ENCODE data around the gene KRT3.

- TF ChIP-seq CTCF (tag by site-specific recombination; IDR thresholded peaks at IDR 0.05) (no peak), PRDM1 (tag by site-specific recombination; IDR thresholded peaks at IDR 0.05) (no peak), REST (tag by site-specific recombination; IDR thresholded peaks at IDR 0.05) (no peak), ZBTB26 (tag by site-specific recombination; optimal IDR thresholded peaks at IDR 0.05) (no peak), ZNF624 (tag by site-specific recombination; IDR thresholded peaks at IDR 0.05) (no peak), ZNF488 (tag by site-specific recombination; IDR thresholded peaks at IDR 0.05) (no peak), ZNF362 (tag by site-specific recombination; IDR thresholded peaks at IDR 0.05) (no peak), ZNF530 (tag by site-specific recombination; IDR thresholded peaks at IDR 0.05; ENCODE audit: low read depth) (no peak), ZNF423 (tag by site-specific recombination; IDR thresholded peaks at IDR 0.05) (no peak), ZNF202 (tag by site-specific recombination; IDR thresholded peaks at IDR 0.05; ENCODE audit: borderline replicate concordance) (no peak)
These were observed 46.1 kb downstream of the KRT3 start for GRCh38 chr12:52749827-52750226.
